ENCODE data around the gene CLDN20. TPM values are rescaled to one million over a fixed set of nuclear protein-coding genes. Genes with fewer than 3 reads are reported as not detected.

Gene CLDN20
- total RNA-seq, 1 donor from 2014 or later: not detected

DNA sequence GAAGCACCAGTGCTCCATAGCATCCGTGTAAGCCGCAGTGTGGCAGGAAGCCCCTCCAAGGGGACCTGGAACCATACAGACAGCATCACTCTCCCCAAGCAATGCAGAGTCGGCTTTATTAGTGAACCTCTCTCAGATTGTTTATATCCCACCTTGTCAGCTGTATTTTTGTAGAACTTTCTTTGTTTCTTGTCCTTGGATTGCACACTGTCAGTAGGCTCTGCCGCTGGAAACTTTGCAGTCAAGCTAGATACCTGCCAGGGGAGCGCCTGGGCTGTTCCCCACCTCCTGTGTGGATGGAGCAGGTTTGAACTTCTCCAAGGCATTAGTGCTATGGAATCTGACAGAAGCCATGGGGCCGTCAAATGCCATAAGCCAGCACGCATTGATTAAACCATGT, 18.6 kb upstream of the CLDN20 start:
- no peaks in the 10 kb centered on the region for H3K27me3 Mint-ChIP-seq
- no peak overlapping the region for H3K27ac Mint-ChIP-seq
- H3K9me3 Mint-ChIP-seq (ENCODE audit: low read depth): no peaks in the 10 kb centered on the region
- H3K4me1 Mint-ChIP-seq (ENCODE audit: low read depth): no peaks in the 10 kb centered on the region
- no peak for DNase-seq (ENCODE audit: low spot score, unreplicated experiment)
- H3K4me3 Mint-ChIP-seq (ENCODE audit: low read depth): no peak overlapping the region
- peaks cover 12% of the 10 kb centered on the region for H3K36me3 Mint-ChIP-seq (ENCODE audit: insufficient read depth)
- TF ChIP-seq, protein P1, sequence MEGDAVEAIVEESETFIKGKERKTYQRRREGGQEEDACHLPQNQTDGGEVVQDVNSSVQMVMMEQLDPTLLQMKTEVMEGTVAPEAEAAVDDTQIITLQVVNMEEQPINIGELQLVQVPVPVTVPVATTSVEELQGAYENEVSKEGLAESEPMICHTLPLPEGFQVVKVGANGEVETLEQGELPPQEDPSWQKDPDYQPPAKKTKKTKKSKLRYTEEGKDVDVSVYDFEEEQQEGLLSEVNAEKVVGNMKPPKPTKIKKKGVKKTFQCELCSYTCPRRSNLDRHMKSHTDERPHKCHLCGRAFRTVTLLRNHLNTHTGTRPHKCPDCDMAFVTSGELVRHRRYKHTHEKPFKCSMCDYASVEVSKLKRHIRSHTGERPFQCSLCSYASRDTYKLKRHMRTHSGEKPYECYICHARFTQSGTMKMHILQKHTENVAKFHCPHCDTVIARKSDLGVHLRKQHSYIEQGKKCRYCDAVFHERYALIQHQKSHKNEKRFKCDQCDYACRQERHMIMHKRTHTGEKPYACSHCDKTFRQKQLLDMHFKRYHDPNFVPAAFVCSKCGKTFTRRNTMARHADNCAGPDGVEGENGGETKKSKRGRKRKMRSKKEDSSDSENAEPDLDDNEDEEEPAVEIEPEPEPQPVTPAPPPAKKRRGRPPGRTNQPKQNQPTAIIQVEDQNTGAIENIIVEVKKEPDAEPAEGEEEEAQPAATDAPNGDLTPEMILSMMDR (IDR thresholded peaks at IDR 0.05; ENCODE audit: unreplicated experiment): no peak

DNA sequence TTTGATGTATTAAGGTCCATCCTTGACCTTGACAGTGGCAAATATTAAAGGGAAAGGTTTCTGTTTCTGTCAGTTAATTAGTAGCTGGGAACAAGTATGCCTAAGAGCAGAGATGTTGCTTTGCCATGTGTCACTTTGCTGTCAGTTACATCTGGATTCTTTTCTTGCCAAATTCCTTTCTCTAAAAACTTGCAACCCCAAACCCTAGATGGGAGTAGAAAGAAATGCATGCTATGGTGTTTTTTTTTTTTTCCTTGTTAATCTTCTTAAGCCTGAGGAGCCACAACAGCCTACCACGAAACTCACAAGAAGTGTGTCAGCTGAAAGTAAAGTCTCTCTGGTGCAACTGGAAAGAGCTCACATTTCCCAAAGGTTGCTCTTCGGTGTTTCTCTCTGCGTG, 18.0 kb upstream of the CLDN20 start:
- H3K27me3 Mint-ChIP-seq: no peaks in the 10 kb centered on the region
- peak overlapping the region; percentile 39 for H3K27ac Mint-ChIP-seq
- TF ChIP-seq, protein P1 (IDR thresholded peaks at IDR 0.05; ENCODE audit: unreplicated experiment): no peak
- DNase-seq (ENCODE audit: low spot score, unreplicated experiment): no peak
- H3K9me3 Mint-ChIP-seq (ENCODE audit: low read depth): no peaks in the 10 kb centered on the region
- peaks cover 7% of the 10 kb centered on the region for H3K36me3 Mint-ChIP-seq (ENCODE audit: insufficient read depth)
- H3K4me1 Mint-ChIP-seq (ENCODE audit: low read depth): no peaks in the 10 kb centered on the region
- no peak overlapping the region for H3K4me3 Mint-ChIP-seq (ENCODE audit: low read depth)

DNA sequence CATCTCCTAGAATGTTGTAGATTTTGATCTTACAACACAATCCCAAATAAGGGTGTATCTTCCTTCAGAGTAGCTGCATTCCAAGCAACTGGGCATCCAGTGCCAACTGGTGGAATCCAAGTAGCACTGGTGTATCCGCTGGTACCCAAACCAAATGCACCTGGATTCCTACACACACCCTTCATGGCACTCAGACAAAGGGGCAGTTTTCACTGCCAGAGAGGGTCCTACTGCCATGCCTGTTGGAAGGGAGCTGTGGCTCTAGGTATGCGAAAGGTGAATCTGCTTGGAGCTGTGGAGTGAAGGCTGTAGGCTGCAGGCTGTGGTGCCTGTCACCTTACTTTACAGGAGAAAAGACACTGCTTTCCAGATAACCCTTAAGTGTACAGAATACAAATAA, 17.0 kb upstream of the CLDN20 start:
- Mint-ChIP-seq H3K36me3 (ENCODE audit: insufficient read depth) (peaks cover 7% of the 10 kb centered on the region), H3K27me3 (no peaks in the 10 kb centered on the region)

GRCh38 chr6:155247618-155248007, 16.2 kb upstream of the CLDN20 start:
- Mint-ChIP-seq H3K27ac (peak overlapping the region; percentile 56), H3K27me3 (no peaks in the 10 kb centered on the region), H3K36me3 (ENCODE audit: insufficient read depth) (peaks cover 7% of the 10 kb centered on the region), H3K4me1 (ENCODE audit: low read depth) (no peaks in the 10 kb centered on the region), H3K4me3 (ENCODE audit: low read depth) (no peak overlapping the region), H3K9me3 (ENCODE audit: low read depth) (no peaks in the 10 kb centered on the region)
- DNase-seq (ENCODE audit: low spot score, unreplicated experiment): no peak
- TF ChIP-seq, protein P1 (IDR thresholded peaks at IDR 0.05; ENCODE audit: unreplicated experiment): no peak

More for the DNA sequence above, 17.0 kb upstream of the CLDN20 start:
- no peaks in the 10 kb centered on the region for H3K9me3 Mint-ChIP-seq (ENCODE audit: low read depth)
- no peak overlapping the region for H3K27ac Mint-ChIP-seq
- no peak overlapping the region for H3K4me3 Mint-ChIP-seq (ENCODE audit: low read depth)
- TF ChIP-seq, protein P1 (IDR thresholded peaks at IDR 0.05; ENCODE audit: unreplicated experiment): no peak
- H3K4me1 Mint-ChIP-seq (ENCODE audit: low read depth): no peaks in the 10 kb centered on the region
- DNase-seq (ENCODE audit: low spot score, unreplicated experiment): no peak

GRCh38 chr6:155248008-155249001, 15.5 kb upstream of the CLDN20 start:
- Mint-ChIP-seq H3K4me1 (ENCODE audit: low read depth) (no peaks in the 10 kb centered on the region), H3K4me3 (ENCODE audit: low read depth) (no peak overlapping the region), H3K27me3 (no peaks in the 10 kb centered on the region), H3K9me3 (ENCODE audit: low read depth) (no peaks in the 10 kb centered on the region), H3K27ac (peak overlapping the region; percentile 56), H3K36me3 (ENCODE audit: insufficient read depth) (peaks cover 7% of the 10 kb centered on the region)
- TF ChIP-seq, protein P1 (IDR thresholded peaks at IDR 0.05; ENCODE audit: unreplicated experiment): peak; percentile 68
- no peak for DNase-seq (ENCODE audit: low spot score, unreplicated experiment)
